ENCODE measurements around the gene RGS8.

GRCh38 chr1:182680408-182680807 is 4.0 kb downstream of the RGS8 start:
- TF ChIP-seq EP300 (IDR thresholded peaks at IDR 0.05; ENCODE audit: low read depth) = no peak
- TF ChIP-seq POLR2A (IDR thresholded peaks at IDR 0.05) = no peak
